Prostate gland (tissue), 2 donors: Measurements from ENCODE around the gene PPFIBP2.

Experiments
- POLR2A ChIP-seq: fragments of 450-650 bp; IDR thresholded peaks from one replicate; pipeline ENCODE4 v1.6.1; 2016; ENCODE audit warnings: antibody characterized with exemption, mild to moderate bottlenecking
- TF ChIP-seq, protein P1 (sequence below), 4 experiments: fragments of 200-600 bp in 2 of 4; fragments of 450-650 bp in 2 of 4; sonication (generic) in 2 of 4; IDR thresholded peaks; 1 replicate in 3 of 4; 2 replicates in 1 of 4; pipeline ENCODE4 v1.5.1; 2016 to 2019; ENCODE audit warnings: antibody characterized with exemption in 4 of 4, mild to moderate bottlenecking in 2 of 4, moderate library complexity in 2 of 4

DNA sequence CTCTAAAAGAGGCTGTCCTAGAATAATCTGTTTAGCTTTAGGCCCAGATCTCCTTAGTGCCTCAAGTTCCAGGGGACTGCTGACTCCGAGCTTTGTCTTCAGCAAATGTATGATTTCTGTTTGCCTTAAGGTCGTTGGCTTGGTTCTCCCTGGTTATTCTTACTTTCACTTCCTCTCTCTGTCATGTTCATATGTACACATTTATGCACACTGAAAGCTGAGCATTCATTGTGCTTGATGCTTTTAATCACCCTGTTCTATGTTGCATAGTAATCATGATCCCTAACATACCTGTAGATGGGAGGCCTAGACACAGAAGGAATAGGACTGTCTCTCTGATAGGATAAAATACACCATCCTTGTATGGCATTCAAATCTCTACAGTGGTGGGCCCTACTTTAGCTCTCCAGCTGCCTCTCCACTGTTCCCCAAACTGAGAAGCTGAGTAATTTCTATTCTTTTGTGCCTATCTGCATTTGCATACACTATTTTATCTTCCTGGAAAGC, 7.2 kb downstream of the PPFIBP2 start:
- TF ChIP-seq, protein P1, sequence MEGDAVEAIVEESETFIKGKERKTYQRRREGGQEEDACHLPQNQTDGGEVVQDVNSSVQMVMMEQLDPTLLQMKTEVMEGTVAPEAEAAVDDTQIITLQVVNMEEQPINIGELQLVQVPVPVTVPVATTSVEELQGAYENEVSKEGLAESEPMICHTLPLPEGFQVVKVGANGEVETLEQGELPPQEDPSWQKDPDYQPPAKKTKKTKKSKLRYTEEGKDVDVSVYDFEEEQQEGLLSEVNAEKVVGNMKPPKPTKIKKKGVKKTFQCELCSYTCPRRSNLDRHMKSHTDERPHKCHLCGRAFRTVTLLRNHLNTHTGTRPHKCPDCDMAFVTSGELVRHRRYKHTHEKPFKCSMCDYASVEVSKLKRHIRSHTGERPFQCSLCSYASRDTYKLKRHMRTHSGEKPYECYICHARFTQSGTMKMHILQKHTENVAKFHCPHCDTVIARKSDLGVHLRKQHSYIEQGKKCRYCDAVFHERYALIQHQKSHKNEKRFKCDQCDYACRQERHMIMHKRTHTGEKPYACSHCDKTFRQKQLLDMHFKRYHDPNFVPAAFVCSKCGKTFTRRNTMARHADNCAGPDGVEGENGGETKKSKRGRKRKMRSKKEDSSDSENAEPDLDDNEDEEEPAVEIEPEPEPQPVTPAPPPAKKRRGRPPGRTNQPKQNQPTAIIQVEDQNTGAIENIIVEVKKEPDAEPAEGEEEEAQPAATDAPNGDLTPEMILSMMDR (IDR thresholded peaks at IDR 0.05), result no peak
- TF ChIP-seq POLR2A, result no peak
